Epithelial cell of prostate (primary cell): ENCODE data around the gene PLA2G2E.
A peak's percentile ranks its signal among the peaks of the same experiment; 100 is the strongest.
"Not testable (repeated sequence)": the region's sequence is repeated elsewhere in the genome, so short reads cannot be mapped to it uniquely, and the experiment has no call there.

Experiments
- DNase-seq: peaks from one replicate; pipeline ENCODE4 v3.0.0-alpha.2; 2011; ENCODE audit warnings: low read depth, low spot score
- H3K27ac ChIP-seq: fragments of 450-650 bp; 2 replicates; pipeline ENCODE4 v1.5.1; 2017; ENCODE audit warnings: mild to moderate bottlenecking

PLA2G2E gene

DNA sequence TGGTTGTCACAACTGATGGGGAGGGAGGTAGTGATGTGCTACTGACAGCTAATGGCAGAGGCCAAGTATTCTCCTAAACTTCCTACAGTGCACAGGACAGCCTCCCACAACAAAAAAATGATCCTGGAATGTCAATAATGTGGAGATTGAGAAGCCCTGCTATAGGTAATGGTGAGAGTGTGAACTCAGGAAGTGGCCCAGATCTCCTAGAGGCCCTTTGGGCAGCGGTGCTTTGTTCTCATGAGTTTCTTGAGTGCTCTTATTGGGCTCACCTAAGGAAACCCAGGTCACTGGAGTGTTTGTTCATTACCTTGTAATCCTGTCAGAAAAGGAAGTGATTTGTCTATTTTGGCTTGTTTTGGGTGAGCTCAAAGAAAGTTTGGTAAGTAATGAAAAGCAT lies 35.3 kb downstream of the PLA2G2E start:
- no peak overlapping the region for H3K27ac ChIP-seq
- no peak for DNase-seq

DNA sequence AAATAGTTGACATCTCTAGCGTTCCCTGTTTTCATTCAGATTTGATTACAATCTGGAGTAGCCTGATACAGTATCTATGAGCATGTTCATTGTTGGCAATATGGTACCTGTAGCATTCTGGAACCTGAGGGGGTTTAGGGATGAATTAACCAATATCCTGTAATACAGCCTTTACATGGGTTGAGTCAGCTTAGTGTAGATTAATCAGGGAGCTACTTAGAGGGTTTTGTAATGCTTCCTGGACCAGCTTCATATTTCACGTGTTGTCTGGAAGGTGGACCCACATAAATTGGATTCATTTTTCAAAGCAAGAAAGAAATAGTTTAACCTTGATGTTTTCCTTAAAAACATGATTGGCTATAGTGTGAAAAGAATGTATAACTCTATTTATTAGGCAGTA lies 37.6 kb downstream of the PLA2G2E start:
- no peak for DNase-seq
- H3K27ac ChIP-seq, result peak overlapping the region; percentile 49

DNA sequence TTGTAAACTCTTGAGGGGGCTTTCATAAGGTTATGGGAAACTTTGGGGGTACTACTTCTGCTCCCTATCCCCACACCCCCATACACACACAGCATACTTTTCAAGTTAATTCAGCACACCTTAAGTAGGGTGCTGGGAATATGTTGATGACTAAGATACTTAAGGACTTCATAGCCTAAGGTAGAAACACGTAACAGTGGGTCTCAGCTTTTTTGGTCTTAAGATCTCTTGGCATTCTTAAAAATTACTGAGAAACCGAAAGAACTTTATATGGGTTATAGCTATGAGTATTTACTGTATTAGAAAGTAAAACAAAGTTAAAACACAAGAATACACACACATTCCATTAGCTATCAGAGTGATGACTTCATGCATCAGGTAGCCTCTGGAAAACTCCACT lies 39.1 kb downstream of the PLA2G2E start:
- DNase-seq, result no peak
- H3K27ac ChIP-seq, result no peak overlapping the region

DNA sequence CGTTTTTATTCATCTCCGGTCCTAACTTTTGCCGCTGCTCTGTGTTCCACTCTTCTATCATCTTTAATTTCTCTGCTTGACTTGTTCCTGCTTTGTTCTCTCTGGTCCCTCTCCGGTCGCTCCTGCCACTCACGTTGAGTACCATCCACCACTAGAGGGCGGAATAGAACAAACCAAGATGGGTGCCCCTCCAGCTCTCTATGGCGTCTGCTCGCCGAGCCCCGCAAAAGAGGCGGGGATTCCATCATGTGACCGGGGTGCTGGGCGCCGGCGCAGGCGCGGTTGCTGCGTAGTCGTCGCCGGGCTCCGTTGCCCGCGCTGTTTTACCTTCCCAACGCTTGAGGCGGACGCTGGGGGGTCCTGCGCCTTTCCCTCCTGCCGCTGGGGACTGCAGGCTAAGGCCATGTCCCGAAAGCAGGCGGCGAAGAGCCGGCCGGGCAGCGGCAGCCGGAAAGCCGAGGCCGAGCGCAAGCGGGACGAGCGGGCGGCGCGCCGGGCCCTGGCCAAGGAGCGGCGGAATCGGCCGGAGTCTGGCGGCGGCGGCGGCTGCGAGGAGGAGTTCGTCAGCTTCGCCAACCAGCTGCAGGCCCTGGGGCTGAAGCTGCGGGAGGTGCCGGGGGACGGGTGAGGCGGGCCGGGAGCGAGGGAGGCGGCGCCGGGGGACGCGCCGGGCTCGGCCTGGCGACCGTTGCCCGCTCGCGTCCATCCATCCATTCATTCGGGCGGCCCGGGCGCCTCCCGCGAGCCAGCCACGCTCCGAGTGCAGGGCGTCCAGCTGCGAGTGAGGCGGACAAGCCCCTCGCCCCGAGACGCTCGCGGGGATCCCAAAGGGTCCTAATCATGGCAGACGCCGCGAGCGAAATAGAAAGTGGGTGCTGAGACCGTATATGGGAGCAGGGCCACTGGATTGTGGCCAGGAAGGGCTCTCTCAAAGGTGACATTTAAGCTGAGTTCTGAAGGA lies 41.0 kb downstream of the PLA2G2E start, which contains the start of gene OTUD3:
Gene OTUD3, plus strand, starts transcription at position 285 of the 961 bp plus-strand sequence. Its CDS starts 119 bp downstream, at position 404.
- peak within 1 kb of the TSS; percentile 77 for H3K27ac ChIP-seq
- DNase-seq, result peak; percentile 74

DNA sequence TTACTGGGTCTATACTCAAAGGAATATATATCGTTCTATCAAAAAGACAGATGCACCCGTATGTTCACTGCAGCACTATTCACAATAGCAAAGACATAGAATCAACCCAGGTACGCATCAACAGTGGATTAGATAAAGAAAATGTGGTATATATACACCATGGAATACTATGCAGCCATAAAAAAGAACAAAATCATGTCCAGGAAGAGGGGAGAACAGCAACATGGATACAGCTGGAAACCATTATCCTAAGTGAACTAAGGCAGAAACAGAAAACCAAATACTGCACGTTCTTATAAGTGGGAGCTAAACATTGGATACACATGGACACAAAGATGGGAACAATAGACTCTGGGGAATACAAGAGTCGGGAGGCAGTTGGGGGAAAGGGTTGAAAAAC lies 42.6 kb downstream of the PLA2G2E start:
- H3K27ac ChIP-seq, DNase-seq: not testable (repeated sequence)

DNA sequence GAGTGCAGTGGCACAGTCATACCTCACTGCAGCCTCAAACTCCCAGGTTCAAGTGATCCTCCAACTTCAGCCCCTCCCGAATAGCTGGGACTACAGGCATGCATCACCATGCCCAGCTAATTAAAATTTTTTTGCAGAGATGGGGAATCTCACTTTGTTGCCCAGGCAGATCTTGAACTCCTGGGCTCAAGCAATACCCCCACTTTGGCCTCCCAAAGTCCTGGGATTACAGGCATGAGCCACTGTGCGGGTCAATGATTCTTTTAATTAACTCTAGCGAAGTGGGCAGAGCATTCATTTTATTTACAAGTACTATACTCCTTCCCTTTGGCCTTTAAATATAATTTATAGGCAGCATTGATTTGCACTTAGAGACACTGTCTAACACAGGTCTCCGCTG lies 43.8 kb downstream of the PLA2G2E start:
- no peak overlapping the region for H3K27ac ChIP-seq
- no peak for DNase-seq

DNA sequence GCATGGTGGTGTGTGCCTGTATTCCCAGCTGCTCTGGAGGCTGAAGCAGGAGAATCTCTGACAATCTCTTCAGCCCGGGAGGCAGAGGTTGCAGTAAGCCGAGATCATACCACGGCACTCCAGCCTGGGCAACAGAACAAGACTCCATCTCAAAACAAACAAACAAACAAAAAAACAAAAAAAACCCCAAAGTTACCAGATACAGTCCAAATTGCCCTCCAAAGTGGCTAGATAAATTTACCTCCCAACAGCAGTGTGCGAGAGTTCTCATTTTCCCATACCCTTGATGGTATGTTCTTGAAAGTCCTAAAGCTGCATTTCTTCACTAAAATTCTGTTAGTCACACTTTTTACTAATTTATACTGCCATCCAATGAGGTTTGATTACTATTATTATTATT lies 44.2 kb downstream of the PLA2G2E start:
- no peak overlapping the region for H3K27ac ChIP-seq

DNA sequence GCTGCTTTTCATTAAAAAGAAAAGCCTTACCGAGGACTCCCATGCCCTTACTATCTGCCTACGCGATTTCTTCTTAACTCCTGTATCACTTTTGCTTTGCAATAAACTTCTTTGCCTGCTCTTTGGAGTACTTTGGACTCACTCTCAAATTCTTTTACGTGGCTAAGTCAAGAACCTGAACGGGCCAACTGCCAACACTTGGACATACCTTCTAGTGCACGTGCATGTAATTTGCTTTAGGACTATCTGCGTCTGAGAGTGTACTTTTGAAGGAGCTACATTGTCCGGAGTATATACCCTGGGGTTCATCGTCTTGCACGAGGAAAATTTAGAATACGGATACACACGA lies 44.8 kb downstream of the PLA2G2E start:
- no peak for DNase-seq
- H3K27ac ChIP-seq, result peak overlapping the region; percentile 59

More for the DNA sequence above, 44.2 kb downstream of the PLA2G2E start:
- no peak for DNase-seq

DNA sequence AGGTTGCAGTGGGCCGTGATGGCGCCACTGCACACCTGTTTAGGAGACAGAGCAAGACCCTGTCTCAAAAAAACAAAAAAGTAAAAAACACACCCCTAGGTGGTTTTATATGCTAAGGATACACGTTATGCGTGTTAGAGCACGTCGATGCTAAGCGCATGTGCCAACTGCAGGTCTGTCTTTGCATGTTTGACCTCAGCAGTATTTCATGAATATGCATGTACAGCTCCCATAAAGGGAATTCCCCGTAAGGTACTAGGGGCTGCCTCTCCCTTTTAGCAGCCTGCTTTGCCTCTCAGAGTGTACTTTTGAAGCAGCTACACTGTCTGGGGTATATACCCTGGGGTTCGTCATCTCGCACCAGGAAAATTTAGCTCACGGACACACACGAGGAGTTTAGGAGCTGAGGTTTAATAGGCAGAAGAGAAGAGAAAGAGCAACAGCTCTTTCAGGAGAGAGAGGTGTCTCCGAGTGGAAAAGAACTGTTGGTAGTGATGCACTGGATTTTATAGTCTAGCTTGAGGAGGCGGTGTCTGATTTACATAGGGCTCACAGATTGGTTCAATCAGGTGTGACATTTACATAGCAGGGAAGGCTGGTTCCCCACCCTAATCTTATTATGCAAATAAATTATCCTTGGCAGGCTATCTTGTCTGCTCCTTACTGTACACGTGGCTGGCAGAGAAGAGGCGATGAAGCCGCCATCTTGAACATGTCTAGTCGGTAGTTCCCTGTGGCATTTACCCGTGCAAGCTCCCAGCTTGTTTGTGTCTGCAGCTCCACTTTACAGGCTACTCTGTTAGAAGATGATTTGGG lies 45.4 kb downstream of the PLA2G2E start:
- peak; percentile 79 for DNase-seq
- peak overlapping the region; percentile 59 for H3K27ac ChIP-seq

DNA sequence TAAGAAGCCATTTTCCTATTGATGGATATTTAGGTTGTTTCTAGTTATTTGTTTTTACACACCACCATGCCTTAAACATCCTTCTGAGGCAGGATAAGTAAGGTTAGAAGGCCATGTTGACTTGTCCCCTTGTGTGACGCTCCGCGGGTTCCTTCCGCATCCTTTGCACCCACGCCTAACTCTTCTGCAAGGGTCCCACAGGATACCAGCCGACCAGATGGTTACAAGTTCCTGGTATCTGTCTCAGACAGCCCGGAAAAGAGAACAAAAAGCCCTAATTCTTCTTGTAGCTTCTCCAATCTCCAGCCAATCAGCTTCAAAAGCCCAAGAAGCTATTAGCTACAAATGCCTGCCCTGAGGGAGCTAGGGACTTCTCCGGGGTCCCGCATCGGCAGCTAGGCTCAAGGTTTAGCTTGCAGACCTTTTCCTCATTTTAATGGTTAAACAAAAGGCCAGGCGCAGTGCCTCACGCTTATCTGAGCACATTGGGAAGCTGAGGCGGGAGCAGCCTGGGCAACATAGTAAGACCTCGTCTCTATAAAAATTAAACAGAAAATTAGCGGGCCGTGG lies 46.2 kb downstream of the PLA2G2E start:
- no peak for DNase-seq
- peak overlapping the region; percentile 59 for H3K27ac ChIP-seq

DNA sequence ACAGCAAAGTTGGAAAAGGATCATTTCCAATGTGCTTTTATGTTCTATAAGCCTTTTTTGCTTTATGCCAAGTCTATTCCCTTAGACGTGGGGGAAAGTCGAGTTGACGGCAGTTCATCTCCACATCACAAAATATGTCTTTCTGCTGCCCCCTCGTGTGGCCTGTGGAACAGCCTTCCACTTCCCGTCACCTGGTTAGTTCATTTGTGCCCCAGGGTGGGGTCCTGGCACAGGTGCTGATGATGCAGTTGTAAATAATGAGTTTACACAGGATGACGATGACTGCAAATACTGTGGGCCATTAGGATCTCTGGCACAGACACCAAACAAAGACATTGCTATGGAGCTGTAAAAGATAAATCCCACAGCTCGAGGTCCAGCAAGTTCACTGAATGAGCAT lies 51.2 kb downstream of the PLA2G2E start:
- DNase-seq, result peak; percentile 71
- H3K27ac ChIP-seq, result no peak overlapping the region
